GM21390 (cell line): ENCODE measurements around the gene PIK3CG.
"Not testable (repeated sequence)": the region's sequence is repeated elsewhere in the genome, so short reads cannot be mapped to it uniquely, and the experiment has no call there.

Experiments
- ATAC-seq: cut with Tn5 transposase; IDR thresholded peaks from one replicate; pipeline ENCODE4 v1.9.1; 2021; ENCODE audit not compliant: unreplicated experiment

Gene PIK3CG

GRCh38 chr7:106885652-106886051, 20.6 kb downstream of the PIK3CG start:
- no peak for ATAC-seq

DNA sequence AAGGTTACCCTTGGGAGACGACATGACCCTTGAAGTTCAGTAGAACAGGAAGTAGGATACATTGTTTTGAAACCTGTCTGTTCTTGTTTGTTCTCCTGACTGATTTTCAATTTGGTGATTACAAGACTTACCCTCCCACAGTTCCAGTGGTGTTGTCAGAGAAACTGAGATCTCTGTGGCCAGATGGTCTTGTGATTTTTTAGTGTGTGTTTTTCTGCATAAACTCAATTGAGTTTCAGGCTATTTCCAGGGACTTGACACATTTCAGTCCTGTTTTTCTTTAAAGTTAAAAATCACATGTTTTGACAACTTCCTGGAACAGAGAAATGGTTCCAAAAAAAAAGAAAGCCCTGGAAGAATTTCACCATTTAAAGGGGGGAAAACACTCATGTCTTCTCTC, 22.3 kb downstream of the PIK3CG start:
- ATAC-seq = peak; percentile 71

DNA sequence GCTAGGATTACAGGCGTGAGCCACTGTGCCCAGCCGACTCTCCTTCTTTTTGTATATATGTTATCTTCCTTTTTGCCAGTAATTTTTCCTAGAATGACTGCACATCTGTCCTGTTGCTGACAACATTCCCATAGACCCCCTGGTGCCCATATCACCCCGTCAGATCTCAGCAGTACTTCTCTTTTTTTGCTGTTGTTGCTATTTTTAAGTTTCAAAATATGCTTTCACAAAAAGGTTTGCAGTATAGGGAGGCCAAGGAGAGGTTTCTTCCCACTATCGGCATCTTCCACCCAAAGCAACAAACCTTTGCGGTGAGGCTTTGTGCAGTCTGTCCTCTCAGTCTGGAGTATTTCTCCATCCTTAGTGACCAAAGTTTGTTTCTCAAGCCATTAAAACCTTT, 23.1 kb downstream of the PIK3CG start:
- no peak for ATAC-seq

DNA sequence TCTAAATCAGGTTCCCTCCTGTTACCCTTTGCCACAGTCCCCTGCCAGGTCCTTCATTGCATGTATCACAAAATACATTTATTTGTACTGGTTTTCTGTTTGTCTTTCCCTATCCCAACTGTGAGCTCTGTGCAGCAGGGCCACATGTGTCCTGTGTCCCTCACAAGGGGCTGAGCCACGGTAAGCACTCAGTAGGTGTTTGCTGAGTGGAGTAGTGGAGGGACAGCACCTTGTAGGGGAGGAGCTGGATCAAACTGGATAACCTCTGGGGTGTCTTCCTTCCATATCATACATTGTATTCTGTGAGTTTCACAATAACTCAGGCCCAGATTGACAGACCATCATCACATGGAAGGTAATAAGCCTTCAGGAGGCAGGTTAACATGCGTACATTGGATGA, 25.9 kb downstream of the PIK3CG start:
- ATAC-seq = no peak

- no peak for ATAC-seq
Measured at GRCh38 chr7:106891548-106892410, 26.7 kb downstream of the PIK3CG start.

DNA sequence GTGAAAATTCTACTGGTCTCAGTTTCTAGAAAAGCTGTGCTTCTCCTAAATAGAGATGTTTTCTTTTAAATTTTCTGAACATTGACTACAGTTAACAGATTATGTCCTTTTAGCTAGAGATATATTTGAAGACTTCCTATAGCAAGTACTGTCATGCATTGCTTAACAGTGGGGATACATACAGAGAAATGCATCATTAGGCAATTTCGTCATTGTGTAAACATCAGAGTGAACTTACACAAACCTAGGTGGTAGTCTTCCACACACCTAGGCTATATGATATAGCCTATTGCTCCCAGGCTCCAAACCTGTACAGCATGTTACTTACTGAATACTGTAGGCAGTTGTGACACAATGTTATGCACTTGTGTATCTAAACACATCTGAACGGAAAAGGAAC, 28.5 kb downstream of the PIK3CG start:
- ATAC-seq = no peak

DNA sequence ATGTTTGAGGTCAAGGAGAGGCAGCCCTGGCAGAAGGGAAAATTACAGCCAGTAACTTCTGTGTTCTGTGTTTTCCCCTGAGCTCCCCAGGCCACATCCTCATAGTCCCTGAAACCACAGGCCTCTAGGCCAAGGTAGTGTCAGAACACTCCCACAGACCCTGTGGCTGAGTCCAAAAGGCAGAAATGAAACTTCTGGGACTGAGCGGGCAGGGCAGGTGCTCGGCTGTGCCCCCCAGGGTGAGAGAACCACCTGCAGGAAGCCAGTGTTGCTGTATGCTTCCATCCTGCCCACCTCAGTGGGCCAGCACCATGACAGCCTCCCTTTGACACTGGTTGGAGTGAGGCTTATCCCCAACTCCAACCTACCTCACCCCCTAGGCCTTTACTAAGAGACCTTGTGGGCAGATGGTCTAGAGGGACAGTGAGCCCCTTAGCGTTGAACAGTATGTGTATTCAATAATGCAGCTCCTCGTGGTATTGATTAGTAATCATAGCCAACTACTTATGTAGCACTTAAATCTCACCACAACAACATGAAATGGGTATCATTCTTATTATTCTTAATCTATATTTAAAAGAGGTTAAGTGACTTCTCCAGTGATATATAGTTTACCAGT, 30.3 kb downstream of the PIK3CG start:
- peak; percentile 96 for ATAC-seq

DNA sequence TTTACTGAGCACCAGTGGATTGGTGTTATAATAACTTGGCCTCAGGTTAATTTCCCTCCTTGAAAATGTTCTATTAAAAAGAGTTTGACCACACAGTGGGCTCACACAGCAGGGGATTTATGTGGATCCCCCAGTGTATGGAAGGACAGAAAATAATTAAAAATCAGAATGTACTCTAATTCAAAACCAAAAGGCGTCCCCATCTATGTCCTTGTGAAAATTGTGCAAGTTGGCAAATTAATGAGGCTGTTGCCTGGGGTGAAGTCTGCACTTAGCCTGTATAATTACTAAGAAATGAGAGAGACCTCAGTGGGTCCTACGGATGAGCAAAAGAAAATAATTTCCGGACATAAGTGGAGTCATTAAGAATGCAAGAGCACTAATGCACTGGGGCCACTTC, 31.1 kb downstream of the PIK3CG start:
- no peak for ATAC-seq

GRCh38 chr7:106897553-106897952, 32.5 kb downstream of the PIK3CG start:
- not testable (repeated sequence) for ATAC-seq

GRCh38 chr7:106898967-106899366, 33.9 kb downstream of the PIK3CG start:
- ATAC-seq = not testable (repeated sequence)

- no peak for ATAC-seq
Measured at GRCh38 chr7:106901828-106902441, 36.9 kb downstream of the PIK3CG start.

DNA sequence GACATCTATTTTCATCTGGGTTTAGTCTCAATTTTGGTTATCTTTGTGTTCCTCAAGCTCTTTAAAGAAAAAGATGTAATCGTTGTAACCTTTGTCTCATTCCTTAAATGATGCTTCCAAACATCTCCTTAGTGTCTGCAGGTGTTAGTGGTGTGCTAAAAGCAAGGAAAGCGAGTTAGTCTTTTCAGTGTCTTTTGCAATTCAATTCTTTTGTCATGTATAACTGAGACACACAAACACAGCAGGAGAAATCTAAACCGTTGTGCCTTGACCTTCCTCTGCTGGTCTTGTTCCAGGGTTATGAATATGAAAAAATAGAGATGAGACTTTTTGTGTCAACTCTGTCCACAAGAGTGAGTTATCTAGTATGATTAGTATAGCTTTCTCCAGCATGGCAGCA, 40.7 kb downstream of the PIK3CG start:
- no peak for ATAC-seq

DNA sequence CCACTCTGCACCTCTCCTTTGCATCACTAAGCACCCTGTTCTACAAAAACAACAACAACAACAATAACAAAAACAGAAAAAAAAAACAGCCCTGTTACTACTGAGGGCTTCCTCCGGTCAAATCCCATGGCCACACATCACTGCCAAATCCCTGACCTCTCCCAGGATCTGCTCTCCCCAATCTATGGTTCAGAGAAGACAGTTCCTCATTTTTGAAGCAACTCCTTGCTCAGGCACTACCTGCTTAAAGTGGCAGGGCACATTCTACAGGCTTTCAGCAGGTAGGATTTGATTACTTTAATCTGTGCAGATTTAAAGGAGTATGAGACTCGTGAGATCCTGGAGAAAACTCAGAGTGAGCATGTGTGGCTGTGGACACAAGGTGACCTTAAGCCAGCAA, 46.9 kb downstream of the PIK3CG start:
- no peak for ATAC-seq

- no peak for ATAC-seq
Measured at GRCh38 chr7:106914018-106914607, 49.0 kb downstream of the PIK3CG start.

DNA sequence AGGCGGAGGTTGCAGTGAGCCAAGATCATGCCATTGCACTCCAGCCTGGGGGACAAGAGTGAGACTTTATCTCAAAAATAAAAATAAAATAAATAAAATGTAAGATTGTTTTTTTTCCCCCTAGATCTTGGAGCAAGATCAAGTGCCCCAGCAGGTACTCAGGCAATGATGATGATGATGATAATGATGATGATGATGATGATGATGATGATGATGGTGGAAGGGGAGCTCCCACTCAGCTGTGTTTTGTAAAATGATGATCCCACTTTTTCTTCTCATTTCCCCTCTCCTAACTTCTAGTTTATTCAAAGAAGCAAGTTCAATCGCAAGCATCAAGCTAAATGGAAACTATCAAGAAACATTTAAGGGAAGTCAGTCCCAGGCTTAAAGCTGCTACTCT, 50.3 kb downstream of the PIK3CG start:
- no peak for ATAC-seq

DNA sequence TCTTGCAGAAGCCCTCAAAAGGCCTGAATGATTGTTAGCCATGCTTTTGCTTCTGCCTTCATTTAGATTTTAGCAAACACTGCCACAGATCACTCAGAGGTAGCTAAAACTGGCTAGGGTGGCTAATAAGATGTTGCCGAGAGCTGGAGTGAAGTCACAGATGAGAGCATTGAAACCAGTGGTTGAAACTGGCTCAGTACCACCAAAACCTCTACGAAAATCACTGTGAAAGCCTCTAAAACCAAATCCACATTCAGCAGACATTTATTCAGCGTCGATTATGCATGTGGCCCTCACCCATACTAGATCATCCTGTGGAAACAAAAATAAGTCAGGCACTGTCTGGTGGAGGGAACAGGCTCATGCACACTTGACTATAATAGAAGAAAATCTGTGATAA, 50.8 kb downstream of the PIK3CG start:
- peak; percentile 99 for ATAC-seq

GRCh38 chr7:106916679-106917078, 51.6 kb downstream of the PIK3CG start:
- ATAC-seq = no peak

DNA sequence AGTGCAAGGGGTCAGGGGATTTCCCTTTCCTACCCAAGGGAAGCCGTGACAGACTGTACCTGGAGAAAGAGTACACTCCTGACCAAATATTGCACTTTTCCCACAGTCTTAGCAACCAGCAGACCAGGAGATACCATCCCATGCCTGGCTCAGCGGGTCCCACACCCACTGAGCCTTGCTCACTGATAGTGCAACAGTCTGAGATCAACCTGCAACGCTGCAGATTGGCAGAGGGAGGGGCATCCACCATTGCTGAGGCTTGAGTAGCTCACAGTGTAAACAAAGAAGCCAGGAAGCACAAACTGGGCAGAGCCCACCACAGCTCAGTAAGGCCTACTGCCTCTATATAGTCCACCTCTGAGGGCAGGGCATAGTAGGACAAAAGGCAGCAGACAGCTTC, 53.9 kb downstream of the PIK3CG start:
- ATAC-seq = no peak

GRCh38 chr7:106924468-106924867, 59.4 kb downstream of the PIK3CG start:
- ATAC-seq = not testable (repeated sequence)

DNA sequence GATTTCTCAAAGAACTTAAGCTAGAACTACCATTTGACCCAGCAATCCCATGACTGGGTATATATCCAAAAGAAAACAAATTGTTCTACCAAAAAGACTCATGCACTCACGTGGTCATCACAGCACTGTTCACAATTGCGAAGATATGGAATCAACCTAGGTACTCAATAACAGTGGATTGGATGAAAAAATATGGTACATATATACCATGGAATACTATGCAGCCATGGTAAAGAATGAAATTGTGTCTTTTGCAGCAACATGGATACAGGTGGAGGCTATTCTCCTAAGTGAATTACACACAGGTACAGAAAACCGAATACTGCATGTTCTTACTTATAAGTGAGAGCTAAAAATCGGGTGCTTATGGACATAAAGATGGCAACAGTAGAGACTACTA, 61.8 kb downstream of the PIK3CG start:
- no peak for ATAC-seq

GRCh38 chr7:106927536-106927935, 62.5 kb downstream of the PIK3CG start:
- ATAC-seq = no peak

DNA sequence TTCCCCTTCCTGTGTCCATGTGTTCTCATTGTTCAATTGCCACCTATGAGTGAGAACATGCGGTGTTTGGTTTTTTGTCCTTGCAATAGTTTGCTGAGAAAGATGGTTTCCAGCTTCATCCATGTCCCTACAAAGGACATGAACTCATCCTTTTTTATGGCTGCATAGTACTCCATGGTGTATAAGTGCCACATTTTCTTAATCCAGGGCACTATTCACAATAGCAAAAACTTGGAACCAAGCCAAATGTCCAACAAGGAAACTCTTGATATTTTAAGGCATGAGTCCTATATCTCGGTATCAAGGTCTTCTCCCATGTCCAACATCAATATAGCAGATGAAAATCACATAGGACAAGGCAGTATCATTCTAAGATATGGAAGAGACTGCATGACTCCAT, 64.5 kb downstream of the PIK3CG start:
- not testable (repeated sequence) for ATAC-seq
